GM21360 (cell line): ENCODE data around the gene CIITA.
"Not testable (repeated sequence)": the region's sequence is repeated elsewhere in the genome, so short reads cannot be mapped to it uniquely, and the experiment has no call there.

Experiments
- ATAC-seq: cut with Tn5 transposase; IDR thresholded peaks from one replicate; pipeline ENCODE4 v1.9.1; 2021; ENCODE audit warnings: mild to moderate bottlenecking, moderate library complexity; ENCODE audit not compliant: unreplicated experiment

Gene CIITA

DNA sequence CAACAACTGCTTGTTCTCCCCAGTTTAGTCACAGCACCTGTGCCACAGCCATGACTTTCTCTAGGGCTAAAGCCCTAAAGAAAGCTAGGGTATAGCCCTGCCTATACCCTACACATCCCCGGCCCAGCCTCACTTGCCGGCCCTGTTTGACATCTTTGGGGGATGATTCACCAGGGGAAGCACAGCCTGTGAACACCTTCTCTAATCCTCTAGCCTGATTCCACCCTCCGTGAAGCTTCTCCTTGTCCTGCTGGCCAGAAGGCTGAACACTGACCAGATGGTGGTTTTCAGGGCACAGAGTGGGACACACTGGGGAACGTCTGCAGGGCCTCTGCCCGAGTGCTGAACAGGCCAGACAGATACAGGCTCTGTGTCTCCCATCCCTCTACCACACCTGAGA is 73.4 kb downstream of the CIITA start:
- ATAC-seq: no peak

DNA sequence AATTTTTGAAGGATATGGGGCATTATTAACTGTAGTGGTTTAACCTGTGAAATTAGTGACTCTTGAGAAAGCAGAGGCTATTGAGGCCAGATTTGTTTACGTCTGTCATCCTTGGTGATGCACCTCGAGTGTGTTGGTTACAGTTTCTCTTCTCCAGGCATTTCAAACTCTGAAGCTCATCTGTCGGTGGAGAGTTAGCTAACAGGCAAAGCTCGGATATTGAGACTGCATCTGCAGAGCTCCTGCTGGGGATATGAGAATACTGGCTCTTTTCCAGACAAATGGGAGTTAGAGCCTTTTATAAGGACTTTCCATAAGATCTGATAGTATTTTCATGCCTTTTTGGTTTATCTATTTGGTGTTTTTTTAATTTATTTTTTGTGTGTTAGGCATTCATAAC is 74.0 kb downstream of the CIITA start:
- no peak for ATAC-seq

DNA sequence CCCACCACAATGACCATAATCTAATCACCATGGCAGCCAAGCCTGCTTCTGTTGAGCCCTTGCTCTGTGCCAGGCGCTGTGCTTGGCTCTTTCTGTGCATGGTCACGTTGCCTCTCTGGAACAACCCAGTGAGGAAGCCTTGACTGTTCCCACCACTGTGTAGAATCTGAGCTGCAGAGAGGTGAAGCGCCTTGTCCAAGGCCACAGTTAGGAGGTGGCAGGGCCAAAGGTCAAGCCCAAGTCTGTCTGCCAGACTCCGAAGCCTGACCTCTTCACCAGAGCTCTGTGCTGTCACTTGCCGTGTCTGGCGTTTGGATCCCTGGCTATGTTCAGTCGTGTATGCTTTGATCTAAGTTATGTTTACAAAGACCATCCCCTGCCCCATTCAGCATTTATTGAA is 77.9 kb downstream of the CIITA start:
- no peak for ATAC-seq

DNA sequence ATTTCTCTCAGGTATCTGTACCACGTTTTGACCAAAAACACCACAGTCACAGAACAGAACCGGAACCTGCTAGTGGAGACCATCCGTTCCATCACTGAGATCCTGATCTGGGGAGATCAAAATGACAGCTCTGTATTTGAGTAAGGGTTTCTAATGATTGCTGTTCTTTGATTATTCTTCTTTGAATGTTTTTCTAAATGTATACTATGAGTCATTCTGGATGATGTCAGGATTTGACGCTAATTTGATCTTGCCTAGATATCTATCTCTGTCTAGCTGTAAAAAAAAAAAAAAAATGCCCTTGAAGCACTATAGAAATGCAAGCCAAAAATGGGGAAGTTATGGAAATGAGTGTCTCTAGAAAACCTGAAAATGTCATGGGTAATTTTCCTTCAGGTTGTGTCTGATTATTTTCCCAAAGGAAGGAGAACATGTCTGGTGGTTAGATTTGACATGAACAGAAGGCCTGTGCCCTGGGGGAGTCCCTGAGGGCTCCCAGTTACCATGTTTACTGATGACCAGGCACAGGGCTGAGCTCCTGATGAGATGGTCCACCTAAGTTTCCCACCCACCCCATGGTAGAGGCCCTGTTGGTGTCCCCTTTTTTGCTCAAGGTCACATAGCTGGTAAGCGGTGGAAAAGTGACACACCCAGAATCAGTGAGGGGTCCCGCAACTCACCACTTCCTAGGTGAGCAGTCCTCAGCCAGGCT is 80.9 kb downstream of the CIITA start:
- no peak for ATAC-seq

DNA sequence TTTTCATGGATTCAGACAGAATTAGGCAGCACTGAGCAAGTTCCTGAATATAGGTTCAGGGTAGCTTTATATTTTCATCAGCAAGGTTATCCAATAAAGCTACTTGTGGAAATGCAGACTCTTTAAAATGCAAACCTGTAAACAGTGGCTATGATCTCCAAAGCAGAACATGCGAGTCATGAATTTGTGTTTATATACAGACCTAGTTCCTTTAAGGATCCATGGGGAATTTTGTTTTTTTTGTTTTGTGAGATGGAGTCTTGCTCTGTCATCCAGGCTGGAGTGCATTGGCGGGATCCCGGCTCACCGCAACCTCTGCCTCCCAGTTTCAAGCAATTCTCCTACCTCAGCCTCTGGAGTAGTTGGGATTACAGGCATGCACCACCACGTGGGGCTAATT is 82.2 kb downstream of the CIITA start:
- no peak for ATAC-seq

DNA sequence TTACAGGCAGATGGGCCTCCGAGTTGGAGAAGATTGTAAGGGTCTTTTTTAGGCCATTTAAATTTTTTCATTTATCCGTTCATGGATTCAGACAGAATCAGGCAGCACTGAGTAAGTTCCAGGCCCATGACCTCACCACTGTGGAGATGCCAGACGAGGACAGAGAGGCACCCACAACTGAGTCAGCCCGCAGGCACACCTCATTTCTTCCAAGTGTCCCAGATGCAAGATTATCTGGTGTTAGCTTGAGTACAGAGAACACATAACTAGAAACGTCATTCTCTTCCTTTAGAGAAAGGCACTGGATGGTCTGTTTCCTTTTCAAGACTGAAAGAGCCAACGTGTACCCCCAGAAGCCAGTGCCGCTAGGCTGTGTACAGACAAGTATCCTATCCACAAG is 84.2 kb downstream of the CIITA start:
- ATAC-seq: no peak

DNA sequence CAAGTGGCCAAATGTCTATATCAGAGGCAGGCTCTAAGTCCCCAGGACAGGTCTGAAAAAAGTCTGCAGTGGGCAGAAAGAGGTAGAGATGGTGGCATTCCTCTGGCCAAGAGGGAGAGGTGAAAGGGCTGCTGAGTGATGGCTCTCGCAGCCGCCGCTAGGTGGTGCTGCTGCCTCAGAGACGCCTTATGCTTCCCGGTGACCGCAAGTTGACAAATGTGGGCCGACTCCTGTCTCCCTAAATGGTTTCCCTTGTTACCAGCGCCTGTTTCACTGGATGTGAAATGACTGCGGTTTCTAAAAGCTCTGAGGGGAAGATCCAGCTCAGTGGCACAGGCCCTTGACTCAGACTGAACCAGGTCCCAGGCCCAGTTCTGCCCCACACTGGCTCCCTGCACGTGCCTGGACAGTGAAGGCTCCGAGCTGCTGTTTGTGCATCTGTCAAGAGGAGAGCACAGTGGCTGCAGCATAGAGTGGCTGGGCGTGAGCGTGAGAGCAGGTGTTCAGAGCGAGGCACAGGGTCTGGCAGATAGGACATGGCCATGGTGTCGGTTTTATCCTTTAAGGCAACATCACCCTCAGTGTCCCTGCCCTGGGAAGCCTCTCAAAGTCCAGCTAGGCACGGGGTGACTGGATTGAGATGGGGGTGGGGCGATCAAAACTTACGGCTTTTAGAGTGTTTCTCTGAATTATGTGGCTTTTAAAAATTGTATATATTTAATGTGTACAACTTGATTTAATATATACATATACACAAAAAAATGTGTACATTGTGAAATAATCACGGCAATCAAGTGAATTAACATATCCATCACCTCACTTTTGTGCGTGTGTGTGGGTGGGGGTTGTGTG is 87.3 kb downstream of the CIITA start:
- ATAC-seq: no peak

DNA sequence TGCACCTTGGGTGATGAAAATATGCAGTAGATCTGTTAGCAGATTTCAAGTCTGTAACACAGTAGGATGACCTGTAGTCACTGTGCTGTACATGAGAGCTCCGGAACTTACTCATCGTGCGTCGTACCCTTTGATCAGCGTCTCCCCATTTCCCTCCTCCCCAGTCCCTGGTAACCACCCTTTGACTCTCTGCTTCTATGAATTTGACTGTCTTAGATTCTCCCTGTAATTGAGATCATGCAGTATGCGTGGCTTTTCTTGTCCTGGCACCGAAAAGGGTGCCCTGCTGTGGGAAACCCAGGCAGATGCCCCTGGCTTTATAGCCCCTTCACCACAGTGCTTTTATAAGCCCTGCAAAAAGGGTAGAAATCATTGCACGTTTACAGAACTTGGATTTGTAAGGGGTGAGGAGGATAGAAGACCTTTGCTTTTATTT is 87.9 kb downstream of the CIITA start:
- ATAC-seq: peak; percentile 48

DNA sequence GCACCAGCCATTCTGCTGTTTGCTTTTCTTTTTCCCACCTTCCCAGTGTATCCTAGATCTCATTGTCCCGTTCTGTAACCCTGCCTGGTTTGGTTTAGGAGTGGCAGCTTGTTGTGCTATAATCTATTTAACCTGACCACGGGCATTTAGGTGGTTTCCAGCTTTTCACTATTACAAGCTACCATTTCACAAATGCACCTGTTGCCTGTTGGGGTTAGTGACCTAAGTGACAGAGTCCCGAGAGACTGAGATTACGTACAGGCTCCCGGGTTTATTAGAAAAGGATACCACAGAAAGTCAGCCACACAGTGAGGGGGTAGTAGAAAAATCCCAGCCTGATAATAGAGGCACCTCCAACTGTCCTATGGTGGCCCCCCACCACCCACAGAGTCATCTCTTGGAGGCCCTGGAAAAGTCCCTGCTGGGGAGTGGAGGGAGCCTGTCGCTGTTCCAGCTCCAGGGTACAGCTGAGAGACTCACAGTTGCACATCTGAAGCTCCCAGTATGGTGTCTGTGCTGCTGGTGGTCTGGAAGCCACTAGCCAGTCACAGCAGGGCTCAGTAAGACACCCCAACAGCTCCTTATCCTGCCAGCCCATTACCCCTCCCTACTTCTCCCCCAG is 88.5 kb downstream of the CIITA start:
- ATAC-seq: peak; percentile 46

DNA sequence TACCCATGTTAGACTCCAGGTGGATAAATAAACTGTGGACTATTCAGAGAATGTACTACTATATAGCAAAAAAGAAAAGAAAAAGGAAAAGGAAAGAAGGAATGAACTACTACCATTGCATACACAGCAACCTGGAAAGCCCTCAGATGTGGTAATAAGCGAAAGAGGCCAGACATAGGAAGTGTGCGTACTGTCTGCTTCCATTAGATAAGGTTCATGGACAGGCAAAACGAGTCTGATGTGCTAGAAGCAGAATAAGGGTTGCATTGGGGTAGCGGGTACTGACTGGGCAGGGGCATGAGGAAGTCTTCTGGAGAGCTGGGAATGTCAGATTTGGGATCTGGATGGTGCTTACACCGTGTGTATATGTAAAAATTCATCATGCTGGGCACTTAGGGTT is 89.1 kb downstream of the CIITA start:
- ATAC-seq: no peak

DNA sequence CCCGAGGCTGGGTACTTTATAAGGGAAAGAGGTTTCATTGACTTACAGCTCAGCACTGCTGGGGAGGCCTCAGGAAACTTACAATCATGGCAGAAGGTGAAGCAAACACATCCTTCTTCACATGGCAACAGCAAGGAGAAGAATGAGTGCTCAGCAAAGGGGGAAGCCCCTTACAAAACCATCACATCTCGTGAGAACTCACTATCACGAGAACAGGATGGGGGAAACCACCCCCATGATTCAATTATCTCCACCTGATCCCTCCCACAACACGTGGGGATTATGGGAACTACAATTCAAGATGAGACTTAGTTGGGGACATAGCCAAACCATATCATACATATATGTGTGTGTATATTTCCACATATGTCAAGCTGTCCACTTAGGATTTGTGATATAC is 89.6 kb downstream of the CIITA start:
- not testable (repeated sequence) for ATAC-seq

DNA sequence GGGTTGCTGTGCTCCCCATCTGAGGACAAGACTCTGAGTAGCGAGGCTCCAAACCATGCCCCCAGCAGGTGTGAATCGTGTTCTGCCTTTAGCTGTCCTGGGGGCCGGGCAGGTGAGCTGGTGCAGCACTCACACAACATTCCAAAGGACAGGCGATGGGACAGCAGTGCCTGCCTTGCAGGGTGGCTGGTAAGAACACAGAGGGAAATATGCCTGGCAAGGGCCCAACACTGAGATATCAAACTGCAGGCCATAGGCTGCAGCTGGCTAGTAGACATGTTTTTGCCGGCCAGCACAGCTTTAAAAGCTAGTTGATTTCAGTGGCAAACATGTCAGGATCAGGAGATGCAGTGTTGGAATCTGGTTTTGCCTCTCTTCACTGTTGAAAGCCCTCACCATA is 91.0 kb downstream of the CIITA start:
- no peak for ATAC-seq

DNA sequence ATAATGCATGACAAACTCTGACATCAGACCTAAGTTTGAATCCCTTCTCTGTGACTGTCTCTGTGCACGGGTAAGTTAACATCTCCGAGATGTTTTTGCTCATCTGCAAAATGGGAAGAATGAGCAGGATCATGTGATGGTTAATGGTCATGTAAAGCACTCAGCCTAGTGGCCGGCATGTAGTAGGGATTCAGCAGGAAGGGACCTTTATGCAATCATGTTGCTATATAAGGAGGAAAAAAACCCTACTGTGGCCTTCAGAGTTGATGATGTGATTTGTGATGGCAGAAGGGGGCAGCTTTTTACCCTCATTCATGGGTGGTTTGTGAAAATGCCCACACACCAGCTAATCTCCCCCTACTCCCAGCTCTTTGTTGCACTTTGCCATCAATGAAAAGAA is 91.5 kb downstream of the CIITA start:
- no peak for ATAC-seq

DNA sequence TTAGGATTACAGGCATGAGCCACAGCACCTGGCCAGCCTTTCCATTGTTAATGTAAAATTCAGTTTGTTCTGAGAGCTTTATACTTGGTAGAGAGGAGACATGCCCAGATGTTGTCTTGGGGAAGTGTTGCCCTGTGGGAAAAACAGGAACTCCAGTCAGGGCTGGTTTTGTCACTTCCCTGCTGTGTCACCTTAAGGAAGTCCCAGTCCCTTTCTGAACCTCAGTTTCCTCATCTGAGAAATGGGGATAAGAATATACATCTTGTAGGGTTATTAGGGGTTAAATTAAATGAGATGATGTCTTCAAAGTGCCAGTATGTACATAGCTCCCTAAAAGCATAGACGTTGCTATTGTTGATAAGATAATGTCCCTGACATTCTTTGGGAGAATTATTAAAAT is 92.6 kb downstream of the CIITA start:
- ATAC-seq: no peak

DNA sequence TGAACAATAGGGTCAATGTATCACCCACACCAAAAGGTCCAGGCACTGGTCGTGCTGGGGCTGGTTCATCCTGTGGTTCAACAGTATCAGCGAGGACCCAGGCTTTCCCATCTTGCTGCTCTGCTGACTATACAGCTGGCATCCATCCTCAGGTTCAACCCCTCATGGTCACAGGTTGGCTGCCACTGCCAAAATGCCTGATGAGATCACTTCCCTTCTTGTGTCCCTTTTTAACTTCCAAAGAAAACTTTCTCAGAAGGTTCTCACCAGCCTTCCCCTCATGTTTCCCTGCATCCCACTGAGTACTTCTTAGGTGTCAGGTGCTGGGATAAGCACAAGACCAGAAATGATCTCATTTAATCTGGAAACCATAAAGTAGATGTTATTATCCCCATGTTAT is 93.1 kb downstream of the CIITA start:
- no peak for ATAC-seq

DNA sequence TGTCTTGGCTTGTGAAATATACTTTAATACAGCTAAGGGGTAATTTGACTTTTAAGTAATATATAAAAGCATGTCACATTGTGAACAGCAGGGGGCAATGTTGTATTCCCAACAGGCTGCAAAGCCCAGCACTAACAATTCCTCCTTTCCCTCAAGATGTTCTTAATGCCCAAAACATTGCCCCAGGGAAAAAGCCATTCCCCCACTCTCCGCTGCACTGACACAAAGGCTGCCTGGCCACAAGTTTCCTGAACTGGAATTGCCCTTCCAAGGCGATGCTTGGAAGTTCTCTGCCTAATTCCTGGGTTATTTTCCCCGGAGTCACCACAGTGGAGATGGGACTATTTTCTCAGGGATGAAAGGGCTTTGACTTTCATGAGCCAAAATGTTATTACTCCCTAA is 94.6 kb downstream of the CIITA start:
- ATAC-seq: no peak

DNA sequence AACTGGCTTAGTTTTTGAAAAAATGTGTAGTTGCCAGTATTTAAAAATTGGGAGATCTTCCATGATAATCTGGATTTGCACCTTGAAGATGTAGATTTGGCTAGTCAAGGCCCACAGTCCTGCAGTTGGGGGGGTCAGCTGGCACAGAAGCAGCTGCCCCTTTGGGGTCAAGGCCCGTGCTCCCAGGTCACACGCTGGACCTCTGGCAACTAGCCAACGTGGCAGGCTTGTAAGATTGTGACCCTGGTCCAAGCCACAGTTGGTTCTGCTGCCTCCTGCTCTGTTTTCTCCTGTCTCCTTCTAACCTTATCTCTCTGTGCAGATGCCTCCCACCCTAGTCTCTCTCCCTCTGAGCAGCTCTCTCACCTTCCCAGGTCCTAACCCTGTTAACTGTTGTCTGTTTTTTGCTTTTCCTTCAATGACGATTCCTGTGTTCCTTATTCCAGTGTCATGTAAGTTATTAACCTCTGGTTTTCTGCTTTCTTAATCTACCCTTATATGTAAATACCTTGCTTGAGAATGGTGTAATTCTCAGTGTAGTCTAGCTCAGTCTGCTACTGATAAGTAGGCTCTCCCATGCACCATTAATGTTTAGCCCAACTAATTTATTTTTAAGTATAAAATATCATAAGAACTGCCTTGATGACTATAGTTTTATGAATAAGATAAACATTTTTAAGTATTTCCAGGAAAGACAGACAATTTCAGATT is 95.3 kb downstream of the CIITA start:
- no peak for ATAC-seq

DNA sequence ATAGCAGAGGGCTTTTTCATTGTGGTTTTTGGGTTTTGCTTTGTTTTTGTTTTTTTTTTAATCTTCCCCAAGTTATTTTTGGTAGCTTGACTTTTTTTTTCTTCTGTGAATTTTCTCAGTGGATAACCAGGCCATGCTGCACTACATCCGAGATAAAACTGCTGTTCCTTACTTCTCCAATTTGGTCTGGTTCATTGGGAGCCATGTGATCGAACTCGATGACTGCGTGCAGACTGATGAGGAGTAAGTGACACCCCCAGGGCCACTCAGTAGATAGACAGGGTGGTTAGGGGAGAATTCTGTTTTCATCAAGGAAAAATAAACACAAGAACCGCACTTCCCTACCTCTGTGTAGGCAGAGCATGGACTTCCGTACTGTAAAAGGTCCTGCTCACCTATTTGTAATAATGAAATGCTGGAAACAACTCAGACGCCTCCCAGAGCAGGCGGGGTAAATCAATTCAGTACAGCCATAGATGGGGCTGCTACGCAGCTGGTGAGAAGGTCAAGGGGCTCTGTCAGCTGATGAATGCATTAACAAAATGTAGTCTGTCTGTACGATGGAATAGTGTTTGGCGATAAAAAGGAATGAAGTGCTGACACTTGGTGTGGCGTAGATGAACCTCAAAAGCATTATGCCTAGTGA is 95.9 kb downstream of the CIITA start:
- no peak for ATAC-seq

DNA sequence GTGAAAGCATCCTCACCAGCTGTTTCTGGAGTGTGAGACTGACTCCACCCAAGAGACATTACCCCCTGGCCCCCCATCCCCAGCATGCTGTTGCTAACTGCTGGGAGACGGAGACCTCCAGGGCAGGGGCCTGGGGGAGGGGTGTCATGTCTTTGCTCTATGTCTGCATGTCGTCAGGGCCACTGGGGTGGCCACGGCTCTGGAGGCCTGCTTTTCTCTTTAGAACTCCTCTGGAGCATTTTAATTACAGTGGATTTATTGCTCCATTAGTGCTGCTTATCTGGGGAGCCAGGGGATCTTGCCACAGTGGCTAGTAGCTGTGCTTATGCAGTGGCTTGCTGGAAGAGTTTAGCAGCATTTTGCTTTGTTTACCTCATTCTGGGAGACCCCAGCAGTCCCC is 99.6 kb downstream of the CIITA start:
- no peak for ATAC-seq

DNA sequence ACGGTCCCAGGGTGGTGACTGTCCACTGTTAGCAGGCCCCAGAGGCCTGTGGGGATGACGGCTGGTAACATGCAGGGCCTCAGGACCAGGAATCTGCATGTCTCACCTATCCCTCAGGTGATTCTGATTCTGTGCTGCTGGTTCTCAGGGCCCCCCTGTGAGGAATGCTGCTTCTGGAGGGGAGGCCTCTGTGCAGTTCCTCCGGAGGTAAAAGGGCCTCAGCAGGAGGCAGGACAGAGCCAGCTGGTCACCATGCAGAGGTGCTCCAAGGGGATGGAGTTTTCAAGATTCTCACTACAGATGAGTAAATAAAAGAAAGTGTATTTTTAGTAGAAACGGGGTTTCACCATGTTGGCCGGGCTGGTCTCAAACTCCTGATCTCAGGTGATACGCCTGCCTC is 101.1 kb downstream of the CIITA start:
- no peak for ATAC-seq
